ENCODE results near the gene RAD23A.

DNA sequence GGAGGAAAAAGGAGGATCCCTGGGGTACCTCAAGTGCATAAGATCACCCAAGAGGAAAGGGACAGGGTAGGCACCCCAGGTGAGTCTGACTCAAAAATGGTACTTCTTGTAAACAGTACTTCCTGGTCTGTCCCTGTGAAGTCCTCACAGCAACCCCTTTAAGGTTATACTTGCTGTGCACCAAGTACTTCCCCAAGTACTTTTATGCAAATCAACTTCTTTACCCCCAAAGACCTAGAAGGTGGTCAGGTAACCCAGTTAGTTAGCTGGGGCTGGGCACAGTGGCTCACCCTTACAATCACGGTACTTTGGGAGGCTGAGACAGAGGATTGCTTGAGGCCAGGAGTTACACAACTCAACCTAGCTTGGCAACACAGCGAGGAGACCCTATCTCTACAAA, 4.8 kb upstream of the RAD23A start:
- TF ChIP-seq POLR2A (IDR thresholded peaks at IDR 0.05; ENCODE audit: low read length) = peak; percentile 37
- TF ChIP-seq GATA1 (IDR thresholded peaks at IDR 0.05; ENCODE audit: low read depth, low read length) = no peak
